Hematopoietic multipotent progenitor cell treated with erythropoietin and hydrocortisone succinate and interleukin-3 and kit ligand, for 15 days (in vitro differentiated cells): ENCODE measurements around the gene PACRG.

Experiments used
- DNase-seq: peaks from one replicate; pipeline ENCODE4 v3.0.0-alpha.2; 2015; ENCODE audit warnings: low spot score

Gene PACRG

DNA sequence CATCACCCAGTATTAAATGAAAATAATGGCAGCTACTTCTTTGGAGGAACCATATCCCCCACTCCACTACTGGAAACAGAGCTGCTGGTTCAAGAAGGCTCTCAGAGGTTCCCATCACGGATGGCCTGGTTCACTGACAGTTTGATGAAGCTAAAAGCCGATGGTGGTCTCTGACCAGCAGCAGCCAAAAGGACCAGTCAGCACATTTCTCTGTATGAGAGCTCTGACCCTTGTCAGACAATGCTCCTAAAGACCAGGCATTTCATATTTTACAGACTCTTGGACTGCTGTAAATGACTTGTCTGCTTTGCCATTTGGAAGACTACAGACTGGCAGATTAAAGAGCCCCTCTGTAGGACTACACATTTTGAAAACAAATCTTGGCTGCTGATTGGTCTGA lies 16.8 kb upstream of the PACRG start:
- DNase-seq = no peak

DNA sequence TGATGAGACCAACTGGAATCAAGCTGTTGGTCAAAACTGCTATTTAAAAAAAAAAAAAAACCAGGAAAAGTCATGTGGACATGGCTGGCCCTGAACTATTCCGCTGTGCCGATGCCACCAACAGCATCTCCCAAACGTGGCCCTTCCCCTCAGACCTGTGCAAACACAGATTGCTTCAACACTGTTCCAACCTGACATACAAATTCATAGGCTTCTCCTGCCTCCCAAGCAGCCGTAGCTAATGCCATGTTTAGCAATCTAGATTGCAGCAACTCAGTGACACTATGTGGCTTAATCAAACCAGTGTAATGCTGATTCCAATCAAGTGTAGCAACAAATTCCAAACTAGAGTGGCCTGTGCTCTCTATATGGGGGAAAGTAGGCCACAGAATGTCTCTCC lies 16.4 kb upstream of the PACRG start:
- no peak for DNase-seq

DNA sequence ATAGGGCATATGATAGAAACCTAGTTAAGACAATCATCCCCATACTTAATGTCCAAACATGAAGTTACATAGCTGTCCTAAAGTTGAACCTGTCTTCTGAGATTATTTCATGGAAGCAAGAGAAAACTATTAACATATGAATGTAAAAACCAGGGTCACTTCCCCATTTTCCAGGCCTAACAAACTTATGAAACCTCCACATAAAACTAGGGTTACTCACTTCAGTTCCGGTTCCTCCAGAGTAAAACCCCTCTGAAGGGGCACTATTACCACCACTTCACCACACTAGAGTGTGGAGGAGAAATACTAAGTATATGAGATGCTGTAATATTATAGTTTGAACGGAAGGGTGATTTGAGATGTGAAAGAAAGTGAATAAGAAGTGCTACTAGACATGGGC lies 15.1 kb upstream of the PACRG start:
- DNase-seq = no peak

DNA sequence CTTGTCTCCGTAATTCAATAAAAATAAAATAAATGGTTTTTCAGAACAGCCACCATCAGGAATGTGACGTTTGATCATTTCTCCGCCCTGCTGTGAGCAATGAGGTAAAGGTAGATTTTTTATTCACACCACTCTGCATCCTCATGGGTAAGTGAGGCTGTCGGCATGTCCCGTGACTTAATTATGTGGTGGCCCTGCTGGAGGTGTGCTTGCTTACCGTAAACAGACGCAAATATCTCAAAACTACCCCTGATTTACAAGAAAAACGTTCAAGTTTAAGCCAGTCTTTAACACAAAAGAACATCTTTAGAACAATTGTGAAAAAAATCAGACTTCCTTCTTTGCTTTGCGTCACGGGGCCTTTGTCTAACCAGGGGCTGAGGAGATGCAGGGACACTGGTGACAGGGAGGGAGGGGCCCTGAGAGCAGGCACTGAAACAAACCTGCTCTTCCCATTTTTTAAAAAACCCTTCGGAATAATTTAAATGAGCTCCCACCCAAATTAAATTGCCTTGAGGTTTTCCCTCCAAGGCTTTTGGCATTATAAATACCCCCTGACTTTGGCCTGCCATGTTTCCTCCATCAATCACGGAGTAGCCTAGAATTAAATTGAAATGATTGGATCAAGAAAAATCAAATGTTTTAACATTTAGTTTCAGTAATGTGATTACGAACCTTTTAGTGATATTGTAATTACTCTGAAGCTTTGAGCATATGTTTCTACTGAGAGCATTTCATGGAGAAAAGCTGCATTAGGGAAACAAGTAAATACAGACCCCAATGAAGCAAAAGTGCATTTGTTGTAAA lies 13.6 kb upstream of the PACRG start:
- DNase-seq = no peak

GRCh38 chr6:162715601-162716000 lies 12.2 kb upstream of the PACRG start:
- DNase-seq = no peak

- no peak for DNase-seq
These were observed 8.2 kb upstream of the PACRG start for GRCh38 chr6:162719528-162719927.

GRCh38 chr6:162721404-162721687 lies 6.4 kb upstream of the PACRG start:
- no peak for DNase-seq

GRCh38 chr6:162722226-162722625 lies 5.5 kb upstream of the PACRG start:
- DNase-seq = no peak

DNA sequence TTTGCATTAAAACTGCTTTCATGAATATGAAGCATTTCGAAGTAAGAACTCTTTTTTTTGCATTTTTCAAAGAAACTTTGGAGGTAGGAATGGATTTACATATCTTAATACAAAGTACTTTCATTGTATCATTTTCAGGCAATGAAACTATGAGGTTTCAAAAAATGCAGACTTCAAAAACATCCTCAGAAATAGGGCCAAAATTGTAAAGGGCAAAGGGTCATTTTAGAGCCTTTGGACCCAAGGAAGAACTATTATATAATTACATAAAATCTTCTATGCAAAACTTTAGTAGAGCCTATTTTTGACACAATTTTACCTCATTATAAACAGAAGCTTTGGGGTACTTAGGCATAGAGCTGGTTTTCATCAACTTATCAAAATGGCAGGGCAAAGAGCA lies 5.1 kb upstream of the PACRG start:
- no peak for DNase-seq

- DNase-seq = no peak
These were observed 840 bp upstream of the PACRG start for GRCh38 chr6:162726947-162727321.

GRCh38 chr6:162728197-162728596 lies 423 bp downstream of the PACRG start:
- no peak for DNase-seq

- DNase-seq = no peak
These were observed 932 bp downstream of the PACRG start for GRCh38 chr6:162728706-162729105.

DNA sequence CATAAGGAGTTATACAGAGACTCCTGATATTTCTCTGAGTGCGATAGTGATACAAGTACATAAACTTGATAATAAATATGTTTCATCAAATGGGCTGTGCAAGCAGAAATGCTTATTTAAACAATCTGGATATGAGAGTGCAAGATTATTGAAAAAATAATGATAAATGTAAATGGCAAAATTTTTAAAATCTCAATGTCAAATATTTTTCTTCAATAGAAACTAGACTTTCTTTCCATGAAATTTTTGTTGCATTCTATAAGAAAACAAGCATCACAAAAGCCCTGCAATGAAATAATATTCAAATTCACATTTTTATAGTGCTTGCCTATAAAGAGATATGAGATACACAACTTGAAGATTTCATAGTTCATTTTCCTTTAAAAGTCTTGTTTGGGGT lies 2.7 kb downstream of the PACRG start:
- DNase-seq = no peak

DNA sequence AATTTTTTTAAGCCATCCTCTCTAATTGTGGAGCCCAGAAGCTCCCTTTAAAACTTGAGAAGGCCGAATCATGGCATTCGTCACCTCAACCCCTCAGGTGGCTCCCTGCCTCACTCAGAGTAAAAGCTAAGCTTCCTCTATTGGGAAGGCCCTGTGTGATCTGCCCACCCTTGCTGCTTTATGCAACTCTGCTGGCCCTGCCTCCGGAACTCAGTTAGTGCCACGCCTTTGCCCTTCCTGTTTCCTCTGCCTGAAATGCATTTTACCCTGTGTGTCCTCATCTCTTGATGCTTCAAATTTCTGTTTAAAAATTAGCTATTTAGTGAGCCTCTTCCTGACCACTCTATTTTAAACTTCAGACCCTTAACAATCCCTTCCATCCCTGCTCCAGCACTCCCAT lies 5.7 kb downstream of the PACRG start:
- no peak for DNase-seq

DNA sequence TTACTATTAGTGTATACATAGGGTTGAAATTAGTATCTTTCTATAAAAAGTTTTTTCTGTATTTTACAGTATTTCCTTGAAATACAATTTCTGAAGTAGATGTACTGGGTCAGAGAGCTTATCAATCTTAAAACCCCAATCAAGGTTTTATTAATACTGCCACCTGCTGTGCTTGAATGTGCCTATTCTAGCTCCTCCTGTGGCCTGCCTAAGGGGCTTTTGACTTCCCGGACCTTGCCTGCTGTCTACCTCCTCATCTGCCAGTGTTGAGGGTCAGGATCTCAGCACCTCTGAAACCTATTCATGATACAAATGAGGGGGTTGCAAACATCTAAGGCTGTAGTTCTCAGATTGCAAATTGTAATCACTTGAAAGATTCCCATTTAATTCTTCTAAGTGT lies 9.2 kb downstream of the PACRG start:
- no peak for DNase-seq

DNA sequence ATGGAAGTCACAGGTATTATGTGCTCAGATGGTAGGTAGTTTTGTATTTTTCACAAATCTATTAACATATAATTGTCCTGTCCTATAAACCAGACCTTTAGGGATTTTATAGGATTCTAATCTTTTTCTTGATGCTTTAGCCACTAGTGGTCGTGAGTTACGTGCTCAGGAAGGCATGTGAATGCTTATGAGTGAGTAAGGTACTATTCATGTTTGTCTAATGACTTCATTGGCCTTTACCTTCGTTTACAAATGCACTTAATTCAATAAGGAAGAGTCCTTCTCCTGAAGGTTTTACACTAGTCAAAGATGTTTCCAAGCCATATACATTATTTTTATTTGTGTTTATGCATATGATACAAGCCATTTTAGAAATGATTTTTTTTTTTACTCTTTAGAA lies 23.0 kb downstream of the PACRG start:
- DNase-seq = no peak

DNA sequence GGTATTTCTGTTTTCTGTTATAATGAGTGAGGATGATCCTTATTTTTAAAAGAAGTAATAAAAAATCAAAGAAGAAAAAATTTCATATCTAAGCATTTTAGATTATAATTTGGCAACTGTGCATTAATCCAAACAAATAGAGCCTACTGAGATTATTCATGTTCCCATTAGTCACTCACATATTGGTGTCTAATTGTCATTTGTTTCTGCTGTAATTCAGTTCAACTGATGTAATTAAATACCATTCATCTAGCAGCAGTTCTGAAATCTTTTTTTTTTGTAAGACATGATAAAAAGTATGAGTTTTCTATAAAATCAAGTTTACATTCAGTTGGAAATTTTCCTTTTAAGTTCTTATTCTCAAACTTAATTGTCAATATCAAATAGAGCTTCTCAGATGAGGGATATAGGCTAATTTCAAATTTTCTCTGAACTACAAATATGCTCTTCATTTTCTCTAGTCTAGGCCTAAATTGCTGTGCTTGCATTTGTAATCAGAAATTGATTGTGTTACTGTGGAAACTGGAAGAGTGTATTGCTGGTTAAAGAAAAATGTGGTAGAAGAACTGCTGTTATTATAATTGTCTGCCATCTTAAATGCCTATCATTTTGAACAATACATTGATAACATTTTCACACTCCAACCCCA lies 23.6 kb downstream of the PACRG start:
- DNase-seq = no peak

DNA sequence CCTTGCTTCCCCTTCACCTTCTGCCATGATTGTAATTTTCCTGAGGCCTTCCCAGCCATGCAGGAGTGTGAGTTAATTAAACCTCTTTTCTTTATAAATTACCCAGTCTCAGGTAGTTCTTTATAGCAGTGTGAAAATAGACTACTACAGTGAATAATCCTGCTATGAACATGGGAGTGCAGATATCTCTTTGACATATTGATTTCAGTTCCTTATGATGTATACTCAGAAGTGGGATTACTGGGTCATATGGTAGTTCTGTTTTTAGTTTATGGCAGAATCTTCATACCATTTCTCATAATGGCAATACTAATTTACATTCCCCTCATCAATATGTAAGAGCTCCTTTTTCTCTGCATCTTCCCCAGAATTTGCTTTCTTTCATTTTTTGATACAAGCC lies 26.0 kb downstream of the PACRG start:
- DNase-seq = no peak

DNA sequence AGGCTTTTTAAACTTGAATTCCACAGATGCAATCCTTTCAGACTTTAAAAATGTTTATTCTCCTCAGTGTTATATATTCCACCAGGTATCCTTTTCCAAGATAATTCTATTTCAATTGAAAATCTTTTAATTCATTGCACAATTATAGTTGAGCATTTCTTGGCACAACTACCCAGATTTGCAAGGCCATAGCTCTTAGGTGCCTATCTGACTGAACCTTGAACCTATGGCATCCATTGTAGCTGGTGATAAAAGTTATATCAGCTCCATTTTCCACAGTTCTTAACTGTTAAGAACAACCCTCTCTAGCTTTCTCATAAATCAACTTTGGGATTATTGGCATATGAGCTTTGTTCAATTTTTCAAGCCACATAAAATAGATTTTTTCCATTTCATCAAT lies 42.4 kb downstream of the PACRG start:
- DNase-seq = no peak

DNA sequence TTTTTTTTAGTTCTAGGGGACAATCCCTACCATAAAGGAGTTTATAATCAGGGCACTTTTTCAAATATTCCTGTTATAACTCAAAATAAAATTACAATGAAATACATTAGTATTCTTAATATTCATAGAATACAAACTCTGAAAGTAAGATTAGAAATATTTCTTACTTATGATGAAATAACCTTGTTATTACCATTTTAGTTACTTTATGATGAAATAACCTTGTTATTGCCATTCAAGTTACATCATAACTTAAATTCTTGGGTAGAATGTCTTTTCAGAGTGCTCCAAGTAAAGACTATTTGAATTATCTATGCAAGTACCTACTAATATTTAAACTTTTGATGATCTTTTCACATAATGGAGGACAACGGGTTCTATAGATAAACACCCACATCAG lies 43.2 kb downstream of the PACRG start:
- no peak for DNase-seq

- DNase-seq = no peak
These were observed 44.7 kb downstream of the PACRG start for GRCh38 chr6:162772466-162772865.

GRCh38 chr6:162773996-162774395 lies 46.2 kb downstream of the PACRG start:
- DNase-seq = no peak

DNA sequence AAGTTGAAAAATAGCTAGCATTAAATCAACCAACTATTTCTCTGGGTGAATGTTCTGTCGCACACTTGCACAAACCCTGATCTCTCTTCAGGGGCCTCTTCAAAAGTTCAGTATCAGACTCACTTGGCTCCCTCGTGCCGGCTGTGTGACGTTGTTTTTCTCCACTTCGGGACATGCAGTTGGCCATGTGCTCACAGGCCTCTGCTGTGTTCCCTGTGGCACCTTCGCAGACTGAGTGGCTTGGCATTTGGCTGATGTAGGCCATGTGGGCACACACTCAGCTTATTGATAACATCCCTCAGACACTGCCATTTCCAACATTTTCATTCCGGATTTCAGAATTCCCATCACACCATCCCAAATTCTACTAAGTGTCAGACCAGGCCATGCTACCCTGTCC lies 49.3 kb downstream of the PACRG start:
- no peak for DNase-seq

GRCh38 chr6:162778603-162779002 lies 50.8 kb downstream of the PACRG start:
- DNase-seq = no peak
